Measurements from ENCODE around the gene ARFIP1. TPM values are rescaled to one million over a fixed set of nuclear protein-coding genes. Genes with fewer than 3 reads are reported as not detected.

Gene ARFIP1
- total and polyA plus RNA-seq, 2 donors (not counting 1 experiment from before 2014, with no cell fraction given), result 11.1 to 23.5 TPM

- Mint-ChIP-seq H3K27ac (no peak overlapping the region), H3K4me1 (no peaks in the 10 kb centered on the region), H3K9me3 (ENCODE audit: insufficient read depth) (no peaks in the 10 kb centered on the region), H3K4me3 (no peak overlapping the region), H3K27me3 (no peaks in the 10 kb centered on the region)
- Histone ChIP-seq H3K4me3 (ENCODE audit: control extremely low read depth in 1 of 5, extremely low read depth in 1 of 5, insufficient read depth in 1 of 5, low read depth in 2 of 5, low read length in 4 of 5) (no peak overlapping the region), H3K9ac (ENCODE audit: low read length) (no peak overlapping the region), H3K4me1 (ENCODE audit: control insufficient read depth in 2 of 2, insufficient read depth in 2 of 2, low read length in 2 of 2) (no peaks in the 10 kb centered on the region), H3K79me2 (ENCODE audit: control insufficient read depth, insufficient read depth, low read length) (no peaks in the 10 kb centered on the region), H3K36me3 (replicated peaks in 1 of 2; ENCODE audit: control extremely low read depth in 1 of 2, control insufficient read depth in 1 of 2, extremely low read depth in 1 of 2, insufficient read depth in 2 of 2, low read length in 1 of 2) (peaks cover 3 to 7% of the 10 kb centered on the region in 2 experiments), H3K27ac (ENCODE audit: low read length in 2 of 2) (no peak overlapping the region), H3K27me3 (replicated peaks in 1 of 4; ENCODE audit: control extremely low read depth in 1 of 4, control insufficient read depth in 3 of 4, insufficient read depth in 4 of 4, low read length in 3 of 4) (no peaks in the 10 kb centered on the region), H2AFZ (ENCODE audit: insufficient read depth, low read depth, low read length, poor library complexity, severe bottlenecking) (no peak overlapping the region), H3K4me2 (replicated peaks; ENCODE audit: low read depth, low read length, poor library complexity, severe bottlenecking) (no peak overlapping the region), H3K9me3 (ENCODE audit: control extremely low read depth in 1 of 3, control insufficient read depth in 2 of 3, insufficient read depth in 1 of 3, low read length in 2 of 3) (no peaks in the 10 kb centered on the region), H4K20me1 (ENCODE audit: control insufficient read depth, insufficient read depth, low read length, poor library complexity, severe bottlenecking) (no peaks in the 10 kb centered on the region)
- ChIA-PET CTCF (no interaction called here), POLR2A (no interaction called here)
- WGBS (ENCODE audit: insufficient coverage), result 100% methylated on average over 1 of the region's 4 CpGs
- ATAC-seq (ENCODE audit: low read depth), result no peak
- TF ChIP-seq, protein P1, sequence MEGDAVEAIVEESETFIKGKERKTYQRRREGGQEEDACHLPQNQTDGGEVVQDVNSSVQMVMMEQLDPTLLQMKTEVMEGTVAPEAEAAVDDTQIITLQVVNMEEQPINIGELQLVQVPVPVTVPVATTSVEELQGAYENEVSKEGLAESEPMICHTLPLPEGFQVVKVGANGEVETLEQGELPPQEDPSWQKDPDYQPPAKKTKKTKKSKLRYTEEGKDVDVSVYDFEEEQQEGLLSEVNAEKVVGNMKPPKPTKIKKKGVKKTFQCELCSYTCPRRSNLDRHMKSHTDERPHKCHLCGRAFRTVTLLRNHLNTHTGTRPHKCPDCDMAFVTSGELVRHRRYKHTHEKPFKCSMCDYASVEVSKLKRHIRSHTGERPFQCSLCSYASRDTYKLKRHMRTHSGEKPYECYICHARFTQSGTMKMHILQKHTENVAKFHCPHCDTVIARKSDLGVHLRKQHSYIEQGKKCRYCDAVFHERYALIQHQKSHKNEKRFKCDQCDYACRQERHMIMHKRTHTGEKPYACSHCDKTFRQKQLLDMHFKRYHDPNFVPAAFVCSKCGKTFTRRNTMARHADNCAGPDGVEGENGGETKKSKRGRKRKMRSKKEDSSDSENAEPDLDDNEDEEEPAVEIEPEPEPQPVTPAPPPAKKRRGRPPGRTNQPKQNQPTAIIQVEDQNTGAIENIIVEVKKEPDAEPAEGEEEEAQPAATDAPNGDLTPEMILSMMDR (IDR thresholded peaks at IDR 0.05), result no peak
- no peak for TF ChIP-seq EZH2 (IDR thresholded peaks at IDR 0.05; ENCODE audit: borderline replicate concordance, insufficient read depth, low read depth, low read length, poor library complexity, severe bottlenecking)
- no peak for DNase-seq
- intact Hi-C loops (cut with micrococcal nuclease), result no loop called here
These were observed 130.1 kb downstream of the ARFIP1 start for GRCh38 chr4:152909901-152910300.

- Histone ChIP-seq H3K79me2 (ENCODE audit: control insufficient read depth, insufficient read depth, low read length) (no peaks in the 10 kb centered on the region), H3K36me3 (replicated peaks in 1 of 2; ENCODE audit: control extremely low read depth in 1 of 2, control insufficient read depth in 1 of 2, extremely low read depth in 1 of 2, insufficient read depth in 2 of 2, low read length in 1 of 2) (peaks cover 3 to 7% of the 10 kb centered on the region in 2 experiments), H3K27ac (ENCODE audit: low read length in 2 of 2) (no peak overlapping the region), H3K4me3 (ENCODE audit: control extremely low read depth in 1 of 5, extremely low read depth in 1 of 5, insufficient read depth in 1 of 5, low read depth in 2 of 5, low read length in 4 of 5) (no peak overlapping the region), H3K4me1 (ENCODE audit: control insufficient read depth in 2 of 2, insufficient read depth in 2 of 2, low read length in 2 of 2) (no peaks in the 10 kb centered on the region), H3K9me3 (ENCODE audit: control extremely low read depth in 1 of 3, control insufficient read depth in 2 of 3, insufficient read depth in 1 of 3, low read length in 2 of 3) (no peaks in the 10 kb centered on the region), H3K27me3 (replicated peaks in 1 of 4; ENCODE audit: control extremely low read depth in 1 of 4, control insufficient read depth in 3 of 4, insufficient read depth in 4 of 4, low read length in 3 of 4) (no peaks in the 10 kb centered on the region), H3K9ac (ENCODE audit: low read length) (no peak overlapping the region), H2AFZ (ENCODE audit: insufficient read depth, low read depth, low read length, poor library complexity, severe bottlenecking) (no peak overlapping the region), H4K20me1 (ENCODE audit: control insufficient read depth, insufficient read depth, low read length, poor library complexity, severe bottlenecking) (no peaks in the 10 kb centered on the region), H3K4me2 (replicated peaks; ENCODE audit: low read depth, low read length, poor library complexity, severe bottlenecking) (no peak overlapping the region)
- Mint-ChIP-seq H3K9me3 (ENCODE audit: insufficient read depth) (no peaks in the 10 kb centered on the region), H3K27ac (no peak overlapping the region), H3K4me3 (no peak overlapping the region), H3K4me1 (no peaks in the 10 kb centered on the region), H3K27me3 (no peaks in the 10 kb centered on the region)
- no CpG with 5 or more reads among the region's 3 CpGs for WGBS (ENCODE audit: insufficient coverage)
- POLR2A ChIA-PET, result no interaction called here
- CTCF ChIA-PET, result interaction anchor here (0.9 kb wide), 1 partner anchor 86 kb away, joined by 3 read pairs; no protein-coding TSS in a partner anchor
- intact Hi-C loops (cut with micrococcal nuclease), result no loop called here
- TF ChIP-seq, protein P1 (IDR thresholded peaks at IDR 0.05), result no peak
- no peak for TF ChIP-seq EZH2 (IDR thresholded peaks at IDR 0.05; ENCODE audit: borderline replicate concordance, insufficient read depth, low read depth, low read length, poor library complexity, severe bottlenecking)
- DNase-seq (no peak), ATAC-seq (ENCODE audit: low read depth) (no peak)
These were observed 130.8 kb downstream of the ARFIP1 start for GRCh38 chr4:152910521-152910920.
